Measurements from ENCODE around the gene CDKL1. TPM values are rescaled to one million over a fixed set of nuclear protein-coding genes. Genes with fewer than 3 reads are reported as not detected.
A peak's percentile ranks its signal among the peaks of the same experiment; 100 is the strongest.

CDKL1 gene
- total and polyA plus RNA-seq, 2 of the 13 experiments (the other 11 are each of a cell fraction or from before 2014, with no cell fraction given): 4.4 to 5.1 TPM

GRCh38 chr14:50311972-50312733 lies 84.5 kb downstream of the CDKL1 start, which contains the start of the genes DMAC2L and L2HGDH (continued):
- TF ChIP-seq E2F1 (CRISPR knock-in tag; IDR thresholded peaks at IDR 0.05) (peak; percentile 60), HOXA9 (CRISPR knock-in tag; IDR thresholded peaks at IDR 0.05; ENCODE audit: borderline replicate concordance) (no peak; the same call in 1 of the 2 replicates), RARA (CRISPR knock-in tag; IDR thresholded peaks at IDR 0.05) (peak; percentile 23; the same call in 1 of the 2 replicates), TBP (CRISPR knock-in tag; IDR thresholded peaks at IDR 0.05) (no peak), PRPF4 (IDR thresholded peaks at IDR 0.05; ENCODE audit: low read depth, low read length, poor library complexity, severe bottlenecking) (no peak), ZNF546 (CRISPR knock-in tag; conservative IDR thresholded peaks at IDR 0.05) (peak; percentile 86), ZNF326 (CRISPR knock-in tag; IDR thresholded peaks at IDR 0.05; ENCODE audit: borderline replicate concordance) (no peak), ZBTB7A (CRISPR knock-in tag; IDR thresholded peaks at IDR 0.05) (peak; percentile 73), SOX6 (IDR thresholded peaks at IDR 0.05) (no peak), SOX6 (CRISPR knock-in tag; IDR thresholded peaks at IDR 0.05) (peak; percentile 70), ZNF556 (CRISPR knock-in tag; IDR thresholded peaks at IDR 0.05; ENCODE audit: borderline replicate concordance) (0 out of 2 replicates have a peak, but pooled peaks have one; percentile 25), ZFX (CRISPR knock-in tag; IDR thresholded peaks at IDR 0.05; ENCODE audit: low read depth) (peak; percentile 96), ZSCAN20 (CRISPR knock-in tag; IDR thresholded peaks at IDR 0.05; ENCODE audit: borderline replicate concordance) (no peak; the same call in 1 of the 2 replicates), ARNT2 (CRISPR knock-in tag; IDR thresholded peaks at IDR 0.05; ENCODE audit: low read depth) (peak; percentile 93), ZNF101 (CRISPR knock-in tag; IDR thresholded peaks at IDR 0.05; ENCODE audit: borderline replicate concordance, low read depth) (peak; percentile 94; the same call in 1 of the 2 replicates), ZNF567 (CRISPR knock-in tag; IDR thresholded peaks at IDR 0.05; ENCODE audit: borderline replicate concordance) (no peak), PLRG1 (conservative IDR thresholded peaks at IDR 0.05) (no peak), PRMT3 (CRISPR knock-in tag; IDR thresholded peaks at IDR 0.05; ENCODE audit: borderline replicate concordance, low read depth) (0 out of 2 replicates have a peak, but pooled peaks have one; percentile 34), ZMYM2 (CRISPR knock-in tag; IDR thresholded peaks at IDR 0.05) (0 out of 2 replicates have a peak, but pooled peaks have one; percentile 56), ARNT (IDR thresholded peaks at IDR 0.05) (no peak), KMT2B (CRISPR knock-in tag; IDR thresholded peaks at IDR 0.05) (peak; percentile 86), DZIP1 (CRISPR knock-in tag; IDR thresholded peaks at IDR 0.05) (peak; percentile 99), MXD4 (CRISPR knock-in tag; IDR thresholded peaks at IDR 0.05) (no peak; the same call in 1 of the 2 replicates), ZNF24 (IDR thresholded peaks at IDR 0.05) (no peak), ZHX1 (CRISPR knock-in tag; IDR thresholded peaks at IDR 0.05; ENCODE audit: low read depth) (no peak)
